Breast epithelium (tissue), 4 donors: ENCODE measurements around the gene DRG2. TPM values are rescaled to one million over a fixed set of nuclear protein-coding genes. Genes with fewer than 3 reads are reported as not detected.
A peak's percentile ranks its signal among the peaks of the same experiment; 100 is the strongest.

Source experiments
- DNase-seq, 2 donors: peaks; one replicate each; pipeline ENCODE4 v3.0.0-alpha.2; 2019; ENCODE audit warnings: low spot score in 2 of 2
- H3K27ac ChIP-seq, 2 donors: fragments of 200-600 bp; sonication (generic) in 1 of 2; one replicate each; pipeline ENCODE4 v1.5.1; 2016 to 2019; ENCODE audit warnings: mild to moderate bottlenecking in 1 of 2
- H3K27me3 ChIP-seq, 2 donors: fragments of 200-600 bp; sonication (generic) in 1 of 2; one replicate each; pipeline versions ENCODE4 v1.5.1 to v1.6.0; 2017 to 2019; ENCODE audit warnings: control low read depth in 1 of 2, mild to moderate bottlenecking in 1 of 2
- H3K36me3 ChIP-seq: fragments of 200-600 bp; one replicate; pipeline ENCODE4 v1.5.1; 2019
- H3K4me1 ChIP-seq, 2 donors: fragments of 200-600 bp; sonication (generic); one replicate each; pipeline ENCODE4 v1.5.1; 2016 to 2019; ENCODE audit warnings: control low read depth in 1 of 2
- H3K4me3 ChIP-seq, 3 donors: fragments of 200-600 bp; sonication (generic); 1 replicate in 2 of 3; 2 replicates in 1 of 3; pipeline ENCODE4 v1.5.1; 2016 to 2019; ENCODE audit warnings: mild to moderate bottlenecking in 3 of 3, moderate library complexity in 2 of 3
- H3K9me3 ChIP-seq, 2 donors: fragments of 200-600 bp; sonication (generic) in 1 of 2; one replicate each; pipeline ENCODE4 v1.5.1; 2016 to 2019; ENCODE audit warnings: control low read depth in 1 of 2
- POLR2A ChIP-seq: fragments of 450-650 bp; IDR thresholded peaks from one replicate; pipeline ENCODE4 v1.6.1; 2016; ENCODE audit warnings: antibody characterized with exemption, mild to moderate bottlenecking, moderate library complexity
- POLR2AphosphoS5 ChIP-seq, 3 donors: sonication (generic); formaldehyde crosslinking; IDR thresholded peaks; one replicate each; pipeline ENCODE4 v1.6.1; 2017; ENCODE audit warnings: antibody characterized with exemption in 3 of 3
- intact Hi-C: fragments of 100-400 bp; cut with DNase I; formaldehyde crosslinking; loops from one replicate; pipeline ENCODE4 v1.15.1; 2023; ENCODE audit warnings: low total_unique reads
- total RNA-seq, 3 donors: library from RNA; depleted of rRNA; stranded (reverse); fragments of >200 nt; gene quantifications; one replicate each; pipeline ENCODE4 v1.1.0, GENCODE V29; 2016
- TF ChIP-seq, protein P1 (sequence below), 3 donors: fragments of 450-650 bp; IDR thresholded peaks; one replicate each; pipeline ENCODE4 v1.5.1; 2016 to 2017; ENCODE audit warnings: antibody characterized with exemption in 3 of 3, mild to moderate bottlenecking in 3 of 3, moderate library complexity in 3 of 3

Gene DRG2
- total RNA-seq, 3 donors from 2014 or later = 36.4 to 42.0 (median 40.3) TPM

- intact Hi-C loops = no loop called here
- Histone ChIP-seq H3K4me3 (peak overlapping the region; percentile 81 to 99 (median 91)), H3K27me3 (no peaks in the 10 kb centered on the region), H3K4me1 (peaks cover 16 to 28% of the 10 kb centered on the region in 2 donors), H3K9me3 (no peaks in the 10 kb centered on the region), H3K36me3 (no peaks in the 10 kb centered on the region), H3K27ac (no peak overlapping the region)
- DNase-seq = no peak
- TF ChIP-seq, protein P1, sequence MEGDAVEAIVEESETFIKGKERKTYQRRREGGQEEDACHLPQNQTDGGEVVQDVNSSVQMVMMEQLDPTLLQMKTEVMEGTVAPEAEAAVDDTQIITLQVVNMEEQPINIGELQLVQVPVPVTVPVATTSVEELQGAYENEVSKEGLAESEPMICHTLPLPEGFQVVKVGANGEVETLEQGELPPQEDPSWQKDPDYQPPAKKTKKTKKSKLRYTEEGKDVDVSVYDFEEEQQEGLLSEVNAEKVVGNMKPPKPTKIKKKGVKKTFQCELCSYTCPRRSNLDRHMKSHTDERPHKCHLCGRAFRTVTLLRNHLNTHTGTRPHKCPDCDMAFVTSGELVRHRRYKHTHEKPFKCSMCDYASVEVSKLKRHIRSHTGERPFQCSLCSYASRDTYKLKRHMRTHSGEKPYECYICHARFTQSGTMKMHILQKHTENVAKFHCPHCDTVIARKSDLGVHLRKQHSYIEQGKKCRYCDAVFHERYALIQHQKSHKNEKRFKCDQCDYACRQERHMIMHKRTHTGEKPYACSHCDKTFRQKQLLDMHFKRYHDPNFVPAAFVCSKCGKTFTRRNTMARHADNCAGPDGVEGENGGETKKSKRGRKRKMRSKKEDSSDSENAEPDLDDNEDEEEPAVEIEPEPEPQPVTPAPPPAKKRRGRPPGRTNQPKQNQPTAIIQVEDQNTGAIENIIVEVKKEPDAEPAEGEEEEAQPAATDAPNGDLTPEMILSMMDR (IDR thresholded peaks at IDR 0.05) = no peak
- TF ChIP-seq POLR2A (no peak), POLR2AphosphoS5 (IDR thresholded peaks at IDR 0.05) (no peak)
Measured at GRCh38 chr17:18040261-18040858, 47.4 kb upstream of the DRG2 start.

GRCh38 chr17:18041776-18042175, 46.0 kb upstream of the DRG2 start:
- peaks cover 16 to 28% of the 10 kb centered on the region in 2 donors for H3K4me1 ChIP-seq
- intact Hi-C loops = no loop called here
- no peaks in the 10 kb centered on the region for H3K9me3 ChIP-seq
- no peak overlapping the region for H3K27ac ChIP-seq
- TF ChIP-seq POLR2A (no peak), POLR2AphosphoS5 (IDR thresholded peaks at IDR 0.05) (no peak)
- TF ChIP-seq, protein P1 (IDR thresholded peaks at IDR 0.05) = no peak
- no peaks in the 10 kb centered on the region for H3K27me3 ChIP-seq
- no peaks in the 10 kb centered on the region for H3K36me3 ChIP-seq
- H3K4me3 ChIP-seq = no peak overlapping the region
- no peak for DNase-seq

- no peaks in the 10 kb centered on the region for H3K36me3 ChIP-seq
- DNase-seq = no peak
- peaks cover 15 to 22% of the 10 kb centered on the region in 2 donors for H3K4me1 ChIP-seq
- H3K27me3 ChIP-seq = no peaks in the 10 kb centered on the region
- TF ChIP-seq, protein P1 (IDR thresholded peaks at IDR 0.05) = no peak
- TF ChIP-seq POLR2AphosphoS5 (IDR thresholded peaks at IDR 0.05) = no peak
- no peak for TF ChIP-seq POLR2A
- intact Hi-C loops = no loop called here
- no peak overlapping the region for H3K27ac ChIP-seq
- no peaks in the 10 kb centered on the region for H3K9me3 ChIP-seq
- H3K4me3 ChIP-seq = no peak overlapping the region
Measured at GRCh38 chr17:18042983-18043382, 44.8 kb upstream of the DRG2 start.

DNA sequence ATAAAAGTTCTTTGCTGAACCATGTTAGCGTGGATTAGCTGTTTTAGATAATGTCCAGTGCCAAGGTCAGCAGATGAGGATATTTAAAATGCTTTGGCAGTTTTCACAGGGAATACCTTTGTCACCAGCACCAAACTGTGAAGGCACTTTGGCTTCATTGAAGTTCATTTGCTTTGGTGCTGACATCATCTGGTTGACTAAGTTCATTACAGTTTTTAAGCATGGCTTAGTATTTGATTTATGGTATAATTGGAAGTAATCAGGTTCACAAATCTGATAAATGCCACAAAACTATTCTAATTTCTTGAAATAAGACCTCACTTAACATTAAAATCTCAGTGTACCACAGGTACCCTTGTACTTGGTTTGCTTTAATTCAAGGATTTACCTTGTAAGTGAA, 44.3 kb upstream of the DRG2 start:
- Histone ChIP-seq H3K27ac (no peak overlapping the region), H3K9me3 (no peaks in the 10 kb centered on the region), H3K4me3 (no peak overlapping the region), H3K27me3 (no peaks in the 10 kb centered on the region), H3K36me3 (no peaks in the 10 kb centered on the region), H3K4me1 (peaks cover 12 to 21% of the 10 kb centered on the region in 2 donors)
- intact Hi-C loops = no loop called here
- TF ChIP-seq POLR2A (no peak), POLR2AphosphoS5 (IDR thresholded peaks at IDR 0.05) (no peak)
- TF ChIP-seq, protein P1 (IDR thresholded peaks at IDR 0.05) = no peak
- DNase-seq = no peak

DNA sequence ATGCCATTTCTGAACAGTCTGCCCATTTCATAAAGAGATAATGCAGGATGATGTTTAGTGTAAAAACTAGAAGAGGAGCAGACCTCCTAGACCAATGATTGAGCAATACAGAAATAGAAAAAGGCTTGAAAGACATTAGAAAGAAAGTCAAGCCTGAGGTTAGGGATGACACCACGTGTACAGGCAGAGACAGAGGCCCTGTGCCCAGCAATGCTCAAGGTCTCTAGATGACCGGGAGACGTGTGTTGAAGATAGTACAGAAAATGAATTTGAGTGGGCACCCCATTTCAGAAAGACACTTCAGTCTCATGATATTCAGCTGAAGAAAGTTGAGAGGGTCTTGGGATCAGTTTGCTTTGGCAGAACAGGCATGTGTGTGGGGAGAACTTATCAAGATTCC, 43.1 kb upstream of the DRG2 start:
- intact Hi-C loops = no loop called here

More for the DNA sequence above, 43.1 kb upstream of the DRG2 start:
- Histone ChIP-seq H3K27me3 (no peaks in the 10 kb centered on the region), H3K4me1 (peaks cover 12 to 21% of the 10 kb centered on the region in 2 donors), H3K9me3 (no peaks in the 10 kb centered on the region), H3K36me3 (no peaks in the 10 kb centered on the region), H3K27ac (no peak overlapping the region), H3K4me3 (no peak overlapping the region)
- no peak for DNase-seq
- TF ChIP-seq, protein P1 (IDR thresholded peaks at IDR 0.05) = no peak
- TF ChIP-seq POLR2A (no peak), POLR2AphosphoS5 (IDR thresholded peaks at IDR 0.05) (no peak)
